Activated B cell treated with CpG ODN at 0.5 μM for 24 hours (primary cell): Measurements from ENCODE around the gene CORO6. TPM values are rescaled to one million over a fixed set of nuclear protein-coding genes. Genes with fewer than 3 reads are reported as not detected.

Source experiments
- ATAC-seq: fragments of 200-7000 bp; cut with Tn5 transposase; one replicate; pipeline ENCODE4 v1.10.0; 2021; ENCODE audit warnings: low read depth, mild to moderate bottlenecking, moderate library complexity
- CTCF ChIA-PET: fragments of 350-600 bp; sonication (Branson Sonifier 250); formaldehyde crosslinking; loops from one replicate; lab custom pipeline; 2021; ENCODE audit warnings: antibody characterized with exemption; lab: Charles Lee
- POLR2A ChIA-PET: fragments of 350-600 bp; sonication (Branson Sonifier 250); formaldehyde crosslinking; loops from one replicate; lab custom pipeline; 2021; ENCODE audit warnings: antibody characterized with exemption; lab: Charles Lee
- DNase-seq: peaks from one replicate; pipeline ENCODE4 v3.0.0; 2022
- H3K27ac Mint-ChIP-seq: one replicate; pipeline ENCODE4 v1.8.0; 2020; ENCODE audit warnings: mixed read lengths
- H3K27me3 Mint-ChIP-seq: one replicate; pipeline ENCODE4 v1.8.0; 2021; ENCODE audit warnings: mixed read lengths
- H3K36me3 Mint-ChIP-seq: one replicate; pipeline ENCODE4 v1.8.0; 2021; ENCODE audit warnings: low read depth, mixed read lengths
- H3K4me1 Mint-ChIP-seq: one replicate; pipeline ENCODE4 v1.8.0; 2021; ENCODE audit warnings: mixed read lengths
- H3K4me3 Mint-ChIP-seq: one replicate; pipeline ENCODE4 v1.8.0; 2020; ENCODE audit warnings: mild to moderate bottlenecking, mixed read lengths
- H3K9me3 Mint-ChIP-seq: one replicate; pipeline ENCODE4 v1.8.0; 2020; ENCODE audit warnings: mixed read lengths
- CTCF ChIP-seq: fragments of 200-600 bp; IDR thresholded peaks from one replicate; pipeline ENCODE4 v1.8.0; 2022; ENCODE audit warnings: antibody characterized with exemption, mild to moderate bottlenecking
- intact Hi-C: fragments of 100-400 bp; cut with micrococcal nuclease; formaldehyde crosslinking; loops from one replicate; pipeline ENCODE4 v1.15.1; 2024
- total RNA-seq: library from RNA; stranded (reverse); gene quantifications from 2 replicates; pipeline ENCODE4 v1.2.3, GENCODE V29; 2022

CORO6 gene
- total RNA-seq, 1 donor from 2014 or later, result 4.1 TPM

GRCh38 chr17:29581583-29582253, 41.0 kb downstream of the CORO6 start:
- H3K27me3 Mint-ChIP-seq, result no peaks in the 10 kb centered on the region
- no peaks in the 10 kb centered on the region for H3K9me3 Mint-ChIP-seq
- CTCF ChIA-PET, result interaction anchor here (1.1 to 9.0 kb wide), 7 partner anchors 11 to 350 kb away, joined by 3 to 70 read pairs (median 9); partner anchors contain the start of genes ANKRD13B and TP53I13
- H3K27ac Mint-ChIP-seq, result no peak overlapping the region
- POLR2A ChIA-PET, result interaction anchor here (0.7 to 5.1 kb wide), 6 partner anchors 10 to 58 kb away, joined by 3 to 32 read pairs (median 3); partner anchors contain the start of genes ANKRD13B and TP53I13
- H3K4me1 Mint-ChIP-seq, result peaks cover 37% of the 10 kb centered on the region
- TF ChIP-seq CTCF, result no peak
- no peak overlapping the region for H3K4me3 Mint-ChIP-seq
- intact Hi-C loops, result no loop called here
- ATAC-seq, result no peak
- H3K36me3 Mint-ChIP-seq, result peaks cover 37% of the 10 kb centered on the region
- DNase-seq, result no peak

- intact Hi-C loops, result loop anchor here (1.0 kb wide), 8 partner anchors 11 to 513 kb away; partner anchors contain the start of gene TP53I13
- peaks cover 27% of the 10 kb centered on the region for H3K4me1 Mint-ChIP-seq
- ATAC-seq, result peak; percentile 98
- POLR2A ChIA-PET, result interaction anchor here (0.7 to 5.1 kb wide), 9 partner anchors 8 to 37 kb away, joined by 3 to 32 read pairs (median 4); partner anchors contain the start of gene ANKRD13B
- TF ChIP-seq CTCF, result no peak
- H3K4me3 Mint-ChIP-seq, result no peak overlapping the region
- H3K36me3 Mint-ChIP-seq, result peaks cover 49% of the 10 kb centered on the region
- no peaks in the 10 kb centered on the region for H3K9me3 Mint-ChIP-seq
- H3K27me3 Mint-ChIP-seq, result no peaks in the 10 kb centered on the region
- H3K27ac Mint-ChIP-seq, result peak overlapping the region; percentile 71
- peak; percentile 82 for DNase-seq
- CTCF ChIA-PET, result interaction anchor here (1.1 to 9.0 kb wide), 10 partner anchors 11 to 441 kb away, joined by 3 to 70 read pairs (median 8); partner anchors contain the start of genes ABHD15, ANKRD13B and TP53I13
Measured at GRCh38 chr17:29579866-29580771, 42.6 kb downstream of the CORO6 start.

GRCh38 chr17:29578626-29579485, 43.9 kb downstream of the CORO6 start:
- ATAC-seq (no peak), DNase-seq (no peak)
- no peaks in the 10 kb centered on the region for H3K27me3 Mint-ChIP-seq
- intact Hi-C loops, result no loop called here
- H3K36me3 Mint-ChIP-seq, result peaks cover 60% of the 10 kb centered on the region
- no peak overlapping the region for H3K27ac Mint-ChIP-seq
- peaks cover 26% of the 10 kb centered on the region for H3K4me1 Mint-ChIP-seq
- ChIA-PET POLR2A (interaction anchor here (0.7 to 5.1 kb wide), 6 partner anchors 10 to 514 kb away, joined by 3 to 32 read pairs (median 3); partner anchors contain the start of gene ANKRD13B), CTCF (interaction anchor here (1.1 to 9.0 kb wide), 7 partner anchors 12 to 443 kb away, joined by 3 to 70 read pairs (median 4); partner anchors contain the start of genes ABHD15 and ANKRD13B)
- TF ChIP-seq CTCF, result no peak
- H3K4me3 Mint-ChIP-seq, result no peak overlapping the region
- H3K9me3 Mint-ChIP-seq, result no peaks in the 10 kb centered on the region

DNA sequence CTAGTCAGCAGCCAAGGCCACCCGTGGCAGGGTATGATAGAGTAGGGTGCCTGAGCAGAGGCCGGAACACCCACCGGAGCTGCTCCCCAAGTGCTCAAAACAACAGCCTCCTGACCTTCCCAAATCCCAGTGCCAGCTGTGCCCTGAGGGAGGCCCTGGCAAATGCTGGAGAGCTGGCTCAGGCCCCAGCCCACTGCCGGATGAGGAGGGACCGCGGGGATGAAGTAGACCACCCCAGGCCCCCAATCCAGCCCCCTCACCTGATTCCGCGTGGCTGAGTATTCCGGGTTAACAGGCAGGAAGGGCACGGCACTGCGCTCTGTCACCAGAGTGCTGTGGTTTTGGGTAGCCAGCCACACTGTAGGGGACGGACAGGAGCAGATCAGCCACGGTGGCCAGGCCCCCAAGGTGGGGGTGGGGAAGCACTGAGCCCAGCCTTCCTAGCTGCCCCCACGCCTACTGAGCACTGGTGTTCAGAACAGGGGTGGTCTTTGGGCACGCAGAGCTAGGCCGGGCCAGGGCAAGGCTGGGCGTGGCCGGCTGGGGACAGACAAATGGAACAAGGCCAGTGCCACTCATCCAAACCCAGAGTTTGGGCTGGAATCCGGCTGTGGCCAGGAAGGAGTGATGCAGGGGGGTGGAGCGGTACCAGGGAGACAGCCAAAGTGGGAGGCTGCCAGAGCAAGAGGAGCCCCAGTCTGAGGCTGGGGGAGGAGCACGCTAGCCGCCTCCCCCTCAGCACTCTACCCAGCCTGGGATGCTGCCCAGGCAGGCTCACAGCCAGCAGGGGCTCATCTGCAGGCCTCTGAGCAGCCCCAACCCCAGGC, 45.1 kb downstream of the CORO6 start:
- H3K4me1 Mint-ChIP-seq, result peaks cover 21% of the 10 kb centered on the region
- ATAC-seq (no peak), DNase-seq (no peak)
- H3K36me3 Mint-ChIP-seq, result peaks cover 62% of the 10 kb centered on the region
- TF ChIP-seq CTCF, result no peak
- H3K27ac Mint-ChIP-seq, result no peak overlapping the region
- H3K4me3 Mint-ChIP-seq, result no peak overlapping the region
- CTCF ChIA-PET, result interaction anchor here (1.3 to 9.0 kb wide), 4 partner anchors 15 to 41 kb away, joined by 3 to 70 read pairs (median 30); partner anchors contain the start of gene ANKRD13B
- no peaks in the 10 kb centered on the region for H3K9me3 Mint-ChIP-seq
- intact Hi-C loops, result no loop called here
- no peaks in the 10 kb centered on the region for H3K27me3 Mint-ChIP-seq
- POLR2A ChIA-PET, result interaction anchor here (0.7 to 5.1 kb wide), 3 partner anchors 10 to 14 kb away, joined by 3 to 32 read pairs (median 7); partner anchors contain the start of gene ANKRD13B
